Measurements from ENCODE around the gene ERGIC3.

- TF ChIP-seq EP300 (IDR thresholded peaks at IDR 0.05) (no peak), CTCF (IDR thresholded peaks at IDR 0.05) (no peak)
These were observed 53.6 kb downstream of the ERGIC3 start for GRCh38 chr20:35595456-35595855.

All from gastroesophageal sphincter (tissue), 3 donors.